ENCODE results near the gene TTC9.
A peak's percentile ranks its signal among the peaks of the same experiment; 100 is the strongest.

The TTC9 gene

GRCh38 chr14:70601162-70601561 lies 40.6 kb upstream of the TTC9 start:
- no peak overlapping the region for H2AFZ ChIP-seq (ENCODE audit: low read depth, low read length, severe bottlenecking)

DNA sequence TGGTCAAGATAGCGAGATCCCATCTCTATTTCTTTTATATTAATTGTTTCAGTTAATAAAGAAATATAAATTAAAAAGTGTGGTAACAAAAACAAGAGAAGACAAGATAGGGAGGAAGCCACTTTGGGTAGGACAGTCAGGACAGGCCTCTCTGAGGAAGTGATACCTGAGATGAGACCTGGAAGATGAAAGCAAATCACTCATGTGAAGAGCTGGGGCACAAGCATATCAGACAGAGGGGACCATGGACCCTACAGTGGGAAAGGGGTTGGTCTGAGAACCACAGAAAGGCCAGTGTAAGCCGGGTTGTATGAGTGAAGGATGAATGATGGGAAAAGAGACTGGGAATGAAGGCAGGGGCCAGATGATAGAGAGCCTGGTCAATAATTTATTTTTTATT lies 39.5 kb upstream of the TTC9 start:
- H3K9me2 ChIP-seq (replicated peaks; ENCODE audit: insufficient read depth, low read length): no peaks in the 10 kb centered on the region
- TF ChIP-seq EZH2phosphoT487 (conservative IDR thresholded peaks at IDR 0.05; ENCODE audit: low read length) (no peak), CTCF (IDR thresholded peaks at IDR 0.05; ENCODE audit: insufficient read depth, low read length, poor library complexity, severe bottlenecking) (no peak)
- no peak overlapping the region for H2AFZ ChIP-seq (ENCODE audit: low read depth, low read length, severe bottlenecking)
- no peaks in the 10 kb centered on the region for H3K9me3 ChIP-seq (ENCODE audit: insufficient read depth, low read length)
- H3K36me3 ChIP-seq (ENCODE audit: low read length): no peaks in the 10 kb centered on the region; the same call in 1 of the 2 replicates
- 0 out of 2 replicates have a peak, but pooled peaks cover 9% of the 10 kb centered on the region for H4K20me1 ChIP-seq (ENCODE audit: low read depth, low read length)
- no peak overlapping the region for H3K27ac ChIP-seq (ENCODE audit: low read depth, low read length)
- peaks cover 29% of the 10 kb centered on the region for H3F3A ChIP-seq (ENCODE audit: insufficient read depth)
- peaks cover 33% of the 10 kb centered on the region for H3K79me2 ChIP-seq (ENCODE audit: insufficient read depth, low read length)
- no peak overlapping the region for H3K4me3 ChIP-seq (ENCODE audit: insufficient read depth, low read length, poor library complexity, severe bottlenecking)
- H3K27me3 ChIP-seq (ENCODE audit: low read length): no peaks in the 10 kb centered on the region
- no peak overlapping the region for H3K4me2 ChIP-seq (ENCODE audit: low read depth, low read length, poor library complexity, severe bottlenecking)
- no peak overlapping the region for H3K9ac ChIP-seq (ENCODE audit: low read length)

More at GRCh38 chr14:70601162-70601561, 40.6 kb upstream of the TTC9 start:
- H3K27ac ChIP-seq (ENCODE audit: low read depth, low read length): peak overlapping the region; percentile 52
- peaks cover 29% of the 10 kb centered on the region for H3F3A ChIP-seq (ENCODE audit: insufficient read depth)
- H3K36me3 ChIP-seq (ENCODE audit: low read length): peaks cover 4% of the 10 kb centered on the region; the same call in 1 of the 2 replicates
- peak overlapping the region; percentile 63 for H3K4me3 ChIP-seq (ENCODE audit: insufficient read depth, low read length, poor library complexity, severe bottlenecking)
- no peaks in the 10 kb centered on the region for H3K9me2 ChIP-seq (replicated peaks; ENCODE audit: insufficient read depth, low read length)
- TF ChIP-seq CTCF (IDR thresholded peaks at IDR 0.05; ENCODE audit: insufficient read depth, low read length, poor library complexity, severe bottlenecking) (no peak), EZH2phosphoT487 (conservative IDR thresholded peaks at IDR 0.05; ENCODE audit: low read length) (no peak)
- peak overlapping the region; percentile 69 for H3K9ac ChIP-seq (ENCODE audit: low read length)
- peak overlapping the region; percentile 99 for H3K4me2 ChIP-seq (ENCODE audit: low read depth, low read length, poor library complexity, severe bottlenecking)
- peaks cover 44% of the 10 kb centered on the region for H3K79me2 ChIP-seq (ENCODE audit: insufficient read depth, low read length)
- H3K9me3 ChIP-seq (ENCODE audit: insufficient read depth, low read length): no peaks in the 10 kb centered on the region
- H3K27me3 ChIP-seq (ENCODE audit: low read length): no peaks in the 10 kb centered on the region
- 0 out of 2 replicates have a peak, but pooled peaks cover 9% of the 10 kb centered on the region for H4K20me1 ChIP-seq (ENCODE audit: low read depth, low read length)

DNA sequence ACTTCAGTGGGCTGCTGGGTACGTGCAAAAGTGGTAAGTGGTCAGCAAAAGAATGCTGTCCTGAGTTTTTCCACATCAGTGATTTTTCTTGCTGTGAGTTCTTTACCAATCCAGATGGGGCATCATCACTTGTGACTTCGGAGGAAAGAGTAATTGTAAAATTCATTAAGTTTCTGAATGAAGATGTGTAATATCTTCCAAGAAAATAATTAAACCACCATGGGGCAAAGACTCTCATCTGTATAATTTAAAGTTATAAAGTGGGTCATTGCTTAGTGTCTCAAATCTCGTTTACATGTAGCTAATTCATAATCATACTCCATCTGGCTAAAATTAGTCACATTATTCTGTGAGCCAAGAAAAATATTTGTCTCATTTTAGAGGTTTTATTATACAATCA lies 30.5 kb upstream of the TTC9 start:
- Histone ChIP-seq H3K79me2 (ENCODE audit: insufficient read depth, low read length) (peaks cover 14% of the 10 kb centered on the region), H3K4me2 (ENCODE audit: low read depth, low read length, poor library complexity, severe bottlenecking) (no peak overlapping the region), H4K20me1 (ENCODE audit: low read depth, low read length) (0 out of 2 replicates have a peak, but pooled peaks cover 3% of the 10 kb centered on the region), H3K27ac (ENCODE audit: low read depth, low read length) (no peak overlapping the region), H3K9me3 (ENCODE audit: insufficient read depth, low read length) (no peaks in the 10 kb centered on the region), H3F3A (ENCODE audit: insufficient read depth) (no peaks in the 10 kb centered on the region; the same call in 1 of the 2 replicates), H3K9me2 (replicated peaks; ENCODE audit: insufficient read depth, low read length) (no peaks in the 10 kb centered on the region), H3K36me3 (ENCODE audit: low read length) (0 out of 2 replicates have a peak, but pooled peaks cover 4% of the 10 kb centered on the region), H3K27me3 (ENCODE audit: low read length) (no peaks in the 10 kb centered on the region), H3K9ac (ENCODE audit: low read length) (no peak overlapping the region), H2AFZ (ENCODE audit: low read depth, low read length, severe bottlenecking) (no peak overlapping the region), H3K4me3 (ENCODE audit: insufficient read depth, low read length, poor library complexity, severe bottlenecking) (no peak overlapping the region)
- TF ChIP-seq EZH2phosphoT487 (conservative IDR thresholded peaks at IDR 0.05; ENCODE audit: low read length) (no peak), CTCF (IDR thresholded peaks at IDR 0.05; ENCODE audit: insufficient read depth, low read length, poor library complexity, severe bottlenecking) (no peak)
